ENCODE data around the gene GATAD1. TPM values are rescaled to one million over a fixed set of nuclear protein-coding genes. Genes with fewer than 3 reads are reported as not detected.

GATAD1 gene
- total and polyA plus RNA-seq, 2 of the 4 experiments (the other 2 are of a cell fraction) = 9.3 to 15.2 TPM

- dilution Hi-C loops (cut with HindIII; ENCODE audit: low sequenced_read_pairs, unreplicated experiment) = no loop called here
- H2AK5ac ChIP-seq (ENCODE audit: low read depth, low read length) = no peak overlapping the region
These were observed 43.6 kb upstream of the GATAD1 start for GRCh38 chr7:92403760-92404074.

More at GRCh38 chr7:92403760-92404074, 43.6 kb upstream of the GATAD1 start:
- no peak overlapping the region for H2BK120ac ChIP-seq (ENCODE audit: low read depth, low read length)
- H2AK9ac ChIP-seq (replicated peaks; ENCODE audit: low read depth, low read length, poor library complexity) = no peak overlapping the region
- WGBS, 2 experiments (ENCODE audit: extremely low coverage in 2 of 2, insufficient read length in 1 of 2) = 100% methylated on average over 1 of the region's 6 CpGs; no CpG with 5 or more reads in 1 of the 2 experiments
- H2AFZ ChIP-seq (replicated peaks; ENCODE audit: low read length, poor library complexity) = no peak overlapping the region
- H4K20me1 ChIP-seq (ENCODE audit: insufficient read depth, low read length) = no peaks in the 10 kb centered on the region; the same call in 1 of the 2 replicates
- H2BK5ac ChIP-seq (ENCODE audit: low read depth, low read length, poor library complexity, severe bottlenecking) = peak overlapping the region; percentile 18
- no peak overlapping the region for H3K4me3 ChIP-seq (ENCODE audit: insufficient read depth, low read depth, low read length)
- H3K4me1 ChIP-seq (ENCODE audit: control insufficient read depth, insufficient read depth, low read length) = peaks cover 2% of the 10 kb centered on the region
- no peak overlapping the region for H4K8ac ChIP-seq (ENCODE audit: low read depth in 2 of 2, low read length in 2 of 2)
- no peak overlapping the region for H2BK20ac ChIP-seq (ENCODE audit: low read depth, low read length)
- no peak overlapping the region for H3K14ac ChIP-seq (replicated peaks; ENCODE audit: low read depth, low read length)
- no peak for DNase-seq
- no peak overlapping the region for H4K5ac ChIP-seq (ENCODE audit: low read depth, low read length)
- ATAC-seq (ENCODE audit: low read depth) = no peak
- H3K9me1 ChIP-seq (ENCODE audit: insufficient read depth, low read length) = 0 out of 2 replicates have a peak, but pooled peaks cover 4% of the 10 kb centered on the region
- no peak overlapping the region for H3K23ac ChIP-seq (ENCODE audit: low read depth, low read length)
- peaks cover 5% of the 10 kb centered on the region for H3K36me3 ChIP-seq (ENCODE audit: control insufficient read depth, insufficient read depth, low read length)
- no peak for TF ChIP-seq SMC3 (IDR thresholded peaks at IDR 0.05; ENCODE audit: low read depth, low read length)
- TF ChIP-seq RFX5 (IDR thresholded peaks at IDR 0.05; ENCODE audit: low read depth, low read length) = no peak
- no peak for TF ChIP-seq BHLHE40 (IDR thresholded peaks at IDR 0.05; ENCODE audit: low read depth, low read length)
- no peak for TF ChIP-seq CHD1 (IDR thresholded peaks at IDR 0.05; ENCODE audit: low read depth, low read length)
- TF ChIP-seq CTCF (conservative IDR thresholded peaks at IDR 0.05; ENCODE audit: low read depth, low read length) = no peak
- TF ChIP-seq MAZ (IDR thresholded peaks at IDR 0.05; ENCODE audit: borderline replicate concordance, low read depth, low read length) = no peak
- no peak for TF ChIP-seq POLR2A (IDR thresholded peaks at IDR 0.05; ENCODE audit: low read depth, low read length)
- no peak for TF ChIP-seq RAD21 (IDR thresholded peaks at IDR 0.05; ENCODE audit: low read length)
- TF ChIP-seq CEBPB (IDR thresholded peaks at IDR 0.05; ENCODE audit: low read depth, low read length) = no peak
- TF ChIP-seq, protein P1, sequence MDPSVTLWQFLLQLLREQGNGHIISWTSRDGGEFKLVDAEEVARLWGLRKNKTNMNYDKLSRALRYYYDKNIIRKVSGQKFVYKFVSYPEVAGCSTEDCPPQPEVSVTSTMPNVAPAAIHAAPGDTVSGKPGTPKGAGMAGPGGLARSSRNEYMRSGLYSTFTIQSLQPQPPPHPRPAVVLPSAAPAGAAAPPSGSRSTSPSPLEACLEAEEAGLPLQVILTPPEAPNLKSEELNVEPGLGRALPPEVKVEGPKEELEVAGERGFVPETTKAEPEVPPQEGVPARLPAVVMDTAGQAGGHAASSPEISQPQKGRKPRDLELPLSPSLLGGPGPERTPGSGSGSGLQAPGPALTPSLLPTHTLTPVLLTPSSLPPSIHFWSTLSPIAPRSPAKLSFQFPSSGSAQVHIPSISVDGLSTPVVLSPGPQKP (IDR thresholded peaks at IDR 0.05; ENCODE audit: borderline replicate concordance, low read depth, low read length) = no peak
- no peak for TF ChIP-seq NFE2L2 (IDR thresholded peaks at IDR 0.05; ENCODE audit: low read depth, low read length)
- no peak for TF ChIP-seq MXI1 (IDR thresholded peaks at IDR 0.05; ENCODE audit: borderline replicate concordance, low read depth, low read length)
- no peak for TF ChIP-seq MAFK (IDR thresholded peaks at IDR 0.05; ENCODE audit: low read depth, low read length)
- no peak for TF ChIP-seq RCOR1 (IDR thresholded peaks at IDR 0.05; ENCODE audit: insufficient replicate concordance, low read length)
- no peak for TF ChIP-seq FOS (IDR thresholded peaks at IDR 0.05; ENCODE audit: low read depth, low read length)
- TF ChIP-seq, protein P2, sequence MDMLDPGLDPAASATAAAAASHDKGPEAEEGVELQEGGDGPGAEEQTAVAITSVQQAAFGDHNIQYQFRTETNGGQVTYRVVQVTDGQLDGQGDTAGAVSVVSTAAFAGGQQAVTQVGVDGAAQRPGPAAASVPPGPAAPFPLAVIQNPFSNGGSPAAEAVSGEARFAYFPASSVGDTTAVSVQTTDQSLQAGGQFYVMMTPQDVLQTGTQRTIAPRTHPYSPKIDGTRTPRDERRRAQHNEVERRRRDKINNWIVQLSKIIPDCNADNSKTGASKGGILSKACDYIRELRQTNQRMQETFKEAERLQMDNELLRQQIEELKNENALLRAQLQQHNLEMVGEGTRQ (IDR thresholded peaks at IDR 0.05; ENCODE audit: low read depth, low read length) = no peak
- no TSS peak for BruUV-seq (replicated peaks)
- H3K27me3 ChIP-seq (ENCODE audit: control insufficient read depth, insufficient read depth, low read length) = no peaks in the 10 kb centered on the region
- no peak overlapping the region for H3K9ac ChIP-seq (ENCODE audit: low read depth, low read length)
- H4K91ac ChIP-seq (ENCODE audit: insufficient read depth, low read depth, low read length) = no peak overlapping the region
- H3K4me2 ChIP-seq (ENCODE audit: low read depth, low read length) = no peak overlapping the region
- in situ Hi-C loops (cut with MboI; ENCODE audit: low sequenced_read_pairs) (no loop called here), intact Hi-C loops (cut with micrococcal nuclease) (no loop called here)
- no peaks in the 10 kb centered on the region for H3K79me1 ChIP-seq (ENCODE audit: low read depth in 1 of 2, low read length in 2 of 2)
- no peak overlapping the region for H3K27ac ChIP-seq (ENCODE audit: insufficient read depth, low read length)
- H3K56ac ChIP-seq (ENCODE audit: extremely low read depth, insufficient read depth, low read length) = no peak overlapping the region
- H3K18ac ChIP-seq (ENCODE audit: low read depth, low read length) = no peak overlapping the region
- H3K9me3 ChIP-seq (ENCODE audit: control insufficient read depth, insufficient read depth, low read length) = no peaks in the 10 kb centered on the region
- H3K4ac ChIP-seq (ENCODE audit: low read depth, low read length) = no peak overlapping the region
- ChIA-PET POLR2A (ENCODE audit: unreplicated experiment) (no interaction called here), CTCF (no interaction called here)
- H2BK15ac ChIP-seq (ENCODE audit: low read depth, low read length) = no peak overlapping the region
